ENCODE measurements around the gene KCTD16.

The KCTD16 gene

GRCh38 chr5:144297081-144297480, 126.4 kb downstream of the KCTD16 start:
- no peak for DNase-seq

- no peak for DNase-seq
Observed at GRCh38 chr5:144298658-144299057, 128.0 kb downstream of the KCTD16 start.

- DNase-seq = no peak
Observed at GRCh38 chr5:144304688-144305087, 134.0 kb downstream of the KCTD16 start.

GRCh38 chr5:144307736-144308135, 137.1 kb downstream of the KCTD16 start:
- DNase-seq = no peak

GRCh38 chr5:144308174-144308573, 137.5 kb downstream of the KCTD16 start:
- no peak for DNase-seq

- no peak for DNase-seq
Observed at GRCh38 chr5:144308906-144309670, 138.4 kb downstream of the KCTD16 start.

- no peak for DNase-seq
Observed at GRCh38 chr5:144310621-144311020, 139.9 kb downstream of the KCTD16 start.

GRCh38 chr5:144313147-144313726, 142.6 kb downstream of the KCTD16 start:
- no peak for DNase-seq

GRCh38 chr5:144315026-144315425, 144.4 kb downstream of the KCTD16 start:
- no peak for DNase-seq

- no peak for DNase-seq
Observed at GRCh38 chr5:144315994-144316634, 145.4 kb downstream of the KCTD16 start.

GRCh38 chr5:144318011-144318410, 147.3 kb downstream of the KCTD16 start:
- no peak for DNase-seq

- DNase-seq = no peak
Observed at GRCh38 chr5:144318460-144318859, 147.8 kb downstream of the KCTD16 start.

GRCh38 chr5:144323181-144323580, 152.5 kb downstream of the KCTD16 start:
- DNase-seq = no peak

GRCh38 chr5:144325532-144325931, 154.9 kb downstream of the KCTD16 start:
- no peak for DNase-seq

- DNase-seq = no peak
Observed at GRCh38 chr5:144328494-144328893, 157.8 kb downstream of the KCTD16 start.

- DNase-seq = no peak
Observed at GRCh38 chr5:144328980-144329379, 158.3 kb downstream of the KCTD16 start.

GRCh38 chr5:144329681-144330080, 159.0 kb downstream of the KCTD16 start:
- no peak for DNase-seq

- no peak for DNase-seq
Observed at GRCh38 chr5:144331361-144331760, 160.7 kb downstream of the KCTD16 start.

- no peak for DNase-seq
Observed at GRCh38 chr5:144332265-144332664, 161.6 kb downstream of the KCTD16 start.

GRCh38 chr5:144333336-144333920, 162.8 kb downstream of the KCTD16 start:
- no peak for DNase-seq

GRCh38 chr5:144335561-144335960, 164.9 kb downstream of the KCTD16 start:
- no peak for DNase-seq

- DNase-seq = no peak
Observed at GRCh38 chr5:144336191-144336961, 165.7 kb downstream of the KCTD16 start.

GRCh38 chr5:144352330-144352729, 181.7 kb downstream of the KCTD16 start:
- DNase-seq = no peak
